GM12878 (cell line): ENCODE data around the gene RHEB. TPM values are rescaled to one million over a fixed set of nuclear protein-coding genes. Genes with fewer than 3 reads are reported as not detected.

Source experiments
- ATAC-seq: fragments of 200-7000 bp; cut with Tn5 transposase; 3 replicates; pipeline ENCODE4 v1.9.1; 2020; ENCODE audit warnings: mild to moderate bottlenecking, moderate library complexity
- BruUV-seq: library from RNA; stranded (reverse); fragments of 400-500 nt; replicated peaks from 2 replicates; lab custom pipeline; 2021; lab: Mats Ljungman, UMichigan
- CTCF ChIA-PET: fragments of 300-600 bp; sonication (Branson Sonifier 250); formaldehyde crosslinking; extraction: SDS; loops from one replicate; lab custom pipeline; 2021; ENCODE audit warnings: inconsistent platforms; lab: Yijun Ruan, JAX
- POLR2A ChIA-PET: fragments of 350-600 bp; formaldehyde crosslinking; extraction: SDS; loops from one replicate; lab custom pipeline; 2021; ENCODE audit warnings: inconsistent platforms; lab: Charles Lee
- RAD21 ChIA-PET: fragments of 300-600 bp; sonication (Branson Sonifier 250); formaldehyde crosslinking; loops from one replicate; lab custom pipeline; 2023; ENCODE audit warnings: antibody characterized with exemption; ENCODE audit not compliant: unreplicated experiment; lab: Charles Lee
- SMC1A ChIA-PET: fragments of 300-600 bp; sonication (Branson Sonifier 250); formaldehyde crosslinking; loops from one replicate; lab custom pipeline; 2023; ENCODE audit not compliant: unreplicated experiment, uncharacterized antibody; lab: Charles Lee
- DNase-seq: peaks from one replicate; pipeline ENCODE4 v3.0.0-alpha.2; 2011; ENCODE audit warnings: low read depth, low spot score
- FAIRE-seq: peaks from 3 replicates; lab custom pipeline; 2011; peaks lifted over from hg19 to GRCh38; lab: Jason Lieb, UNC
- H2AFZ ChIP-seq: 2 replicates; pipeline ENCODE4 v1.6.0; 2011; ENCODE audit warnings: low read depth, low read length, control low read depth; ENCODE audit not compliant: control insufficient read depth
- H3K27ac ChIP-seq: 2 replicates; pipeline ENCODE4 v1.5.1; 2011; ENCODE audit warnings: control low read depth; ENCODE audit not compliant: control insufficient read depth, insufficient read depth
- H3K27me3 ChIP-seq, 2 experiments: replicated peaks in 1 of 2; 2 replicates each; pipeline versions ENCODE4 v1.6.0 to v1.6.1; 2011; ENCODE audit warnings: low read length in 1 of 2; ENCODE audit not compliant: control insufficient read depth in 2 of 2, insufficient read depth in 2 of 2
- H3K36me3 ChIP-seq, 2 experiments: 2 replicates each; pipeline ENCODE4 v1.5.1; 2011; ENCODE audit warnings: low read length in 1 of 2; ENCODE audit not compliant: control insufficient read depth in 2 of 2, insufficient read depth in 2 of 2
- H3K4me1 ChIP-seq: 2 replicates; pipeline ENCODE4 v1.6.1; 2011; ENCODE audit warnings: mild to moderate bottlenecking, low read length, moderate library complexity, mixed read lengths; ENCODE audit not compliant: control insufficient read depth, insufficient read depth
- H3K4me2 ChIP-seq: 2 replicates; pipeline ENCODE4 v1.6.0; 2011; ENCODE audit warnings: control low read depth; ENCODE audit not compliant: control insufficient read depth, insufficient read depth
- H3K4me3 ChIP-seq: fragments of 200-600 bp; sonication (generic); 2 replicates; pipeline ENCODE4 v1.5.1; 2016
- H3K79me2 ChIP-seq: 2 replicates; pipeline ENCODE4 v1.6.0; 2011; ENCODE audit warnings: low read length; ENCODE audit not compliant: control insufficient read depth, insufficient read depth
- H3K9ac ChIP-seq: 2 replicates; pipeline ENCODE4 v1.8.0; 2011; ENCODE audit warnings: low read length, control low read depth, mixed read lengths; ENCODE audit not compliant: control insufficient read depth, insufficient read depth
- H3K9me3 ChIP-seq: replicated peaks from 3 replicates; pipeline ENCODE4 v1.5.1; 2011; ENCODE audit warnings: mild to moderate bottlenecking, low read length; ENCODE audit not compliant: control insufficient read depth, insufficient read depth
- H4K20me1 ChIP-seq: 2 replicates; pipeline ENCODE4 v1.6.0; 2011; ENCODE audit not compliant: control insufficient read depth, insufficient read depth
- ATF3 ChIP-seq: IDR thresholded peaks from 2 replicates; pipeline ENCODE4 v1.6.1; 2011; ENCODE audit warnings: low read depth, mild to moderate bottlenecking, low read length, moderate library complexity, borderline replicate concordance; ENCODE audit errors: extremely low read depth
- ZBTB40 ChIP-seq: fragments of 450-650 bp; IDR thresholded peaks from 2 replicates; pipeline ENCODE4 v1.6.1; 2016; ENCODE audit warnings: mild to moderate bottlenecking, moderate library complexity, borderline replicate concordance
- WGBS: methylation state at CpG from one replicate; pipeline ENCODE4 v1.1.6; 2016; ENCODE audit warnings: low lambda C conversion rate; ENCODE audit not compliant: insufficient replicate concordance, insufficient coverage; ENCODE audit errors: missing lambda C conversion rate; 5-methylcytosine and 5-hydroxymethylcytosine counted together
- in situ Hi-C: fragments of 300-500 bp; cut with MboI; formaldehyde crosslinking; loops from 9 replicates; pipeline ENCODE4 v1.14.3; 2018; ENCODE audit warnings: mixed read lengths
- intact Hi-C: fragments of 100-400 bp; cut with micrococcal nuclease; formaldehyde crosslinking; loops from one replicate; pipeline ENCODE4 v1.14.2; 2022; ENCODE audit not compliant: unreplicated experiment
- polyA plus RNA-seq, 11 experiments: library from polyadenylated mRNA; depleted of rRNA in 4 of 11; unstranded in 6 of 11; stranded (reverse) in 5 of 11; fragments of >200 nt; fragmentation: Nextera tagmentation in 4 of 11; fragmentation: Illumina TruSeq in 1 of 11; extraction: Ambion mirVana in 4 of 11; extraction: Trizol in 1 of 11; gene quantifications; 1 replicate in 1 of 11; 2 replicates in 10 of 11; pipeline versions ENCODE4 v1.2.1 to v1.2.3, GENCODE V29; 2011 to 2016; ENCODE audit warnings: inconsistent platforms in 2 of 11, missing spikeins in 2 of 11, low read depth in 1 of 11
- total RNA-seq, 4 experiments: library from RNA; depleted of rRNA in 3 of 4; stranded (reverse); fragments of >200 nt in 3 of 4; fragmentation: Illumina TruSeq in 1 of 4; extraction: Trizol in 1 of 4; gene quantifications; 2 replicates each; pipeline versions ENCODE4 v1.2.1 to v1.2.3, GENCODE V29; 2013 to 2021

The RHEB gene
- total and polyA plus RNA-seq, 10 of the 15 experiments (the other 5 are each of a cell fraction or from before 2014, with no cell fraction given): 6.2 to 67.8 (median 38.0) TPM

GRCh38 chr7:151509670-151510333, 9.9 kb downstream of the RHEB start:
- Histone ChIP-seq H3K27ac (no peak overlapping the region), H3K27me3 (no peaks in the 10 kb centered on the region), H3K9ac (no peak overlapping the region), H3K36me3 (peaks cover 0 to 2% of the 10 kb centered on the region in 2 experiments; a peak in 2 of 4 replicates), H2AFZ (no peak overlapping the region), H3K4me3 (no peak overlapping the region), H4K20me1 (peaks cover 2% of the 10 kb centered on the region; the same call in 1 of the 2 replicates), H3K4me1 (peaks cover 2% of the 10 kb centered on the region; the same call in 1 of the 2 replicates), H3K4me2 (no peak overlapping the region), H3K79me2 (peaks cover 100% of the 10 kb centered on the region), H3K9me3 (peaks cover 5% of the 10 kb centered on the region; the same call in 2 of the 3 replicates)
- 95% methylated on average over 5 of the region's 5 CpGs for WGBS
- POLR2A ChIA-PET: interaction anchor here (0.5 to 1.6 kb wide), 4 partner anchors 8 to 39 kb away, joined by 3 to 4 read pairs (median 3); no protein-coding TSS in a partner anchor
- RAD21 ChIA-PET: interaction anchor here (0.6 to 0.8 kb wide), 2 partner anchors 8 to 15 kb away, joined by 3 read pairs; no protein-coding TSS in a partner anchor
- in situ Hi-C loops (no loop called here), intact Hi-C loops (no loop called here)
- CTCF ChIA-PET: interaction anchor here (1.4 to 2.6 kb wide), 4 partner anchors 11 to 61 kb away, joined by 3 to 9 read pairs (median 6); no protein-coding TSS in a partner anchor
- no peak for FAIRE-seq
- no peak for DNase-seq
- no TSS peak for BruUV-seq
- TF ChIP-seq ATF3 (no peak), ZBTB40 (peak; percentile 16; the same call in 1 of the 2 replicates)
- SMC1A ChIA-PET: interaction anchor here (0.9 to 1.9 kb wide), 5 partner anchors 8 to 39 kb away, joined by 4 to 6 read pairs (median 4); no protein-coding TSS in a partner anchor
- ATAC-seq: no peak
